IgD-negative memory B cell (primary cell): ENCODE data around the gene PCNX3. TPM values are rescaled to one million over a fixed set of nuclear protein-coding genes. Genes with fewer than 3 reads are reported as not detected.

Experiments
- H3K27ac Mint-ChIP-seq, 3 donors: one replicate each; pipeline ENCODE4 v1.8.0; 2020 to 2022; ENCODE audit warnings: mild to moderate bottlenecking in 3 of 3, mixed read lengths in 3 of 3, moderate library complexity in 1 of 3
- H3K27me3 Mint-ChIP-seq: one replicate; pipeline ENCODE4 v1.8.0; 2021; ENCODE audit warnings: mixed read lengths
- H3K36me3 Mint-ChIP-seq: one replicate; pipeline ENCODE4 v1.8.0; 2020; ENCODE audit warnings: mild to moderate bottlenecking, mixed read lengths
- H3K4me1 Mint-ChIP-seq, 3 donors: one replicate each; pipeline ENCODE4 v1.8.0; 2020 to 2022; ENCODE audit warnings: mixed read lengths in 3 of 3, mild to moderate bottlenecking in 1 of 3
- H3K4me3 Mint-ChIP-seq, 4 donors: one replicate each; pipeline ENCODE4 v1.8.0; 2020 to 2022; ENCODE audit warnings: mild to moderate bottlenecking in 4 of 4, mixed read lengths in 4 of 4, moderate library complexity in 3 of 4
- H3K9me3 Mint-ChIP-seq, 3 donors: one replicate each; pipeline ENCODE4 v1.8.0; 2020 to 2021; ENCODE audit warnings: mixed read lengths in 3 of 3, mild to moderate bottlenecking in 1 of 3
- polyA plus RNA-seq: library from polyadenylated mRNA; unstranded; fragments of 300-500 nt; fragmentation: Illumina TruSeq; gene quantifications from one replicate; pipeline ENCODE4 v1.2.3, GENCODE V29; 2021

PCNX3 gene
- polyA plus RNA-seq, 1 donor from 2014 or later = 6.8 TPM

DNA sequence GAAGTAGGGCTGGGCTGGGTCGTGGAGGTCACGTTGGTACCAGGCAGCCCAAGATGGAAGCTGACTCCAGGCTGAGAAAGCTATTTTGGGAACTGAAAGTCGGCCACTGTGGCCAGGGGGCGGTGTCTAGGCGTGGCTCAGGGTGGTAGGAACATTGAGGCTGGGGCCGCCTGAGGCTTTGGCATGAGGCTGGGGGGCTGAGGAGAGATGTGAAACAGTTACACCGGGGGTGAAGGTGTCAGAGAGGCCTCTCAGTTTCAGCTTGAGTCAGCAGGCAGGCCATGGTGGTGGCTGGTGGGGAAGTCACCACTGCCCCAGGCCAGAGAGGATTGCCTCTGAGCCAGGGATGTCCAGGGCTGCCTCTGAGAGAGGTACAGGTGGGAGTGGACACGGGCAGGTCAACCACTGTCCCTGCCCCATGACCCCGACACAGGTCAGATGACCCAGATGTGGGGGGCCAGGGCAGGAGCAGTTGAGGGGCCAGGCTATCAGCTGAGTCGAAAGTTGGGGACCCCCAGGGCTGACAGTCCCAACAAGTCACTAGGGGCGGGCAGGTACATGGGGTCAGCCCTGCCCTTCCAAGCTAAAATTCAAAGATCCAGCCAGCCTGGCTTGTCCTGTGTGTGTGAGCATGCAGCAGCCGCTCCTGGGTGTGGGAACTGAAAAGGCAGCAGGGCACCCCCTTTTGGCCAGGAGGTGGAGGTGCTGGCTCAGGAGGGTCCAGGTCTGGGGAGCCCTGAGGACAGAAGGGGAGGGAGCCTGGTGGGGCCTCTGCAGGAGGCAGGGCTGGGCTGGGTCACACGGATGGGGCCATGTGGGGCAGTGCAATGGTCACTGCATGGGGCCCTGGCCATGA, 27.1 kb upstream of the PCNX3 start:
- peak overlapping the region; percentile 59 to 94 (median 78) for H3K4me3 Mint-ChIP-seq
- H3K36me3 Mint-ChIP-seq = no peaks in the 10 kb centered on the region
- no peaks in the 10 kb centered on the region for H3K27me3 Mint-ChIP-seq
- H3K4me1 Mint-ChIP-seq = peaks cover 22 to 26% (median 23%) of the 10 kb centered on the region in 3 donors
- H3K27ac Mint-ChIP-seq = peak overlapping the region; percentile 91 to 97 (median 96)
- no peaks in the 10 kb centered on the region for H3K9me3 Mint-ChIP-seq

DNA sequence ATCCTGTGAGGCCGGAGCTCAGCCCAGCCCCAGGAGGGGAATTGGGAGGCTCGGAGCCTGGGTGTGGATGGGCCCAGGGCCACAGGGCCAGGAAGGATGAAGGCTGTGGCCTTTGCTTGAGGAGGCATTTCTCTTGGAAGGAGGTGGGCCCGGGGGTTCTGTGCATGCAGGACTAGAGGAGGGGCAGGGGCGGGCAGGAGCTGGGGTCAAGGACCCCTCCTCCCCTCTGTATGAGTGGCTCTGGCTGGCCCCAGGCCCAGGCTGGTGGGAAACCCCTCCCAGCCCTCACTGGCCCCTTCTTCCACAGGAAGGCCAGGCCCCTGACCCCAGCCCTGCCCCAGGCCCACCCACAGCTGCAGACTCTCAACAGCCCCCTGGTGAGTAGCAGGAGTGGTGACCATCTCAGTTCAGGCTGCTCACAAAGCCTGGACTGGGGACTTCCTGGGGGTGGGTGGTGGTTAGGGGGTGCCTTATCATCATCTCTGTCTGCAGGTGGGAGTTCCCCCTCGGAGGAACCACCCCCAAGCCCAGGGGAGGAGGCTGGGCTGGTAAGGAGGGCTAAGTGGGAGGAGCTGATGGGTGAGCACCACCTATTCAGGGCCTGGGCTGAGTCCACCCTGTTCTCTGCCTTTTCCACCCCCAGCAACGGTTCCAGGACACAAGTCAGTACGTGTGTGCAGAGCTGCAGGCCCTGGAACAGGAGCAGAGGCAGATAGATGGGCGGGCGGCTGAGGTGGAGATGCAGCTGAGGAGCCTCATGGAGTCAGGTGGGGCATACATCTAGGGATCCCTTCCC, 25.9 kb upstream of the PCNX3 start:
- no peaks in the 10 kb centered on the region for H3K36me3 Mint-ChIP-seq
- peaks cover 23 to 30% (median 23%) of the 10 kb centered on the region in 3 donors for H3K4me1 Mint-ChIP-seq
- H3K27me3 Mint-ChIP-seq = no peaks in the 10 kb centered on the region
- H3K27ac Mint-ChIP-seq = peak overlapping the region; percentile 91 to 97 (median 96)
- no peak overlapping the region for H3K4me3 Mint-ChIP-seq
- no peaks in the 10 kb centered on the region for H3K9me3 Mint-ChIP-seq

DNA sequence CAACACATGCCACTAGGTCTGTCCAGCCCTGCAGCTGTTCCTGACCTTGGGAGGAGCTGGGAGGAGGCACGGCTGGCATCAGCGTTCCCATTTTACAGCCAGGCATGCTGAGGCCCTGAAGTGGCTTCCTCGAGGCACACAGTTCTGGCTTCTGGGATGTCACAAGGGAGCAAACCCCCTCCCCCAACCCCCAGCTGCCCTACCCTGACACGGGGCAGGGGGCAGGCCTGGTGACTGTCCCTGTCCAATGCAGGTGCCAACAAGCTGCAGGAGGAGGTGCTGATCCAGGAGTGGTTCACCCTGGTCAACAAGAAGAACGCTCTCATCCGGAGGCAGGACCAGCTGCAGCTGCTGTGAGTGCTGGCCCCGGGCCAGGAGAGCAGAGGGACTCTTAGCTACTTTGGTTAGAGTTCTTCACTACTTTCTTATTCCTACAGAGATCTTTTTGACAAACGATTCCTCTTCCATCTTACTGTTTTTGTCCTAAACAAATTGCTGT, 25.3 kb upstream of the PCNX3 start:
- peaks cover 23 to 34% (median 26%) of the 10 kb centered on the region in 3 donors for H3K4me1 Mint-ChIP-seq

DNA sequence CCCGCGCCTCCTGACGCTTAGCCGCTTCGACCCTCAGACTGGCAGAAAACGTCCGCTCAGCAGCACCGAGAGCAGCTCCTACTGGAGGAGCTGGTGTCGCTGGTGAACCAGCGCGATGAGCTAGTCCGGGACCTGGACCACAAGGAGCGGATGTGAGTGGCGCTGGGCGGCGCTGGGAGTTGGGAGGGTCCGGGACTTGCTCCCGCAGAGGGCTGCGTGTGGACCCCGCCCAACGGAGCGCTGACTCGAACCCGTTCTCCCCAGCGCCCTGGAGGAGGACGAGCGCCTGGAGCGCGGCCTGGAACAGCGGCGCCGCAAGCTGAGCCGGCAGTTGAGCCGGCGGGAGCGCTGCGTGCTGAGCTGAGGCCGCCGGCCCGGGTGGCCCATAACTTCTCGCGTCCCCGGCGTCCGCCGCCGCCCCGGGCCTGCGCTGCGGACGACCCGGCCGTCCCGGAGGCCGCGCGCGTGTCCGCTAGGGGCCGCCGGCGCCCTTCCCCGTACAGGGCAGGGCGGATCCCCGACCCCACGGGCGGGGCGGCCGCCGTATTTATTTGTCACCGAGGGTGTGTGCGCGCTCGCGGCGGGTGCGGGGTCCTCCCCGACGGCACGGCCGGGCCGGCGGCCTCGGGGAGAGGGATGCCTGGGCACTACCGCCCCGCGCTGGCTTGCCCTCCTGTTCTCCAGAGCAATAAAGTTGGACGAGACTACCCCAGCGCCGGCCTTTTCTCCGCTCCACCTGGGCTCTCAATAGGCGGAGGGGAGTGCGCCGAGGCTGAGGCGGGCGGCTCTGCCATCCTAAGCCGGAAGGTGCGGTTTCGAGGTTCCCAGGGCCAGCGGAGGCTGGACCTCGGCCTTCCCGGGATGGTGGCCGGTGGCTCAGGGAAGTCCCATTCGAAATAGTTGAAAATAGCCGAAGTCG, 23.4 kb upstream of the PCNX3 start:
- H3K27ac Mint-ChIP-seq = no peak overlapping the region
- H3K4me3 Mint-ChIP-seq = no peak overlapping the region
- no peaks in the 10 kb centered on the region for H3K9me3 Mint-ChIP-seq
- H3K4me1 Mint-ChIP-seq = peaks cover 17 to 28% (median 26%) of the 10 kb centered on the region in 3 donors
- no peaks in the 10 kb centered on the region for H3K36me3 Mint-ChIP-seq
- no peaks in the 10 kb centered on the region for H3K27me3 Mint-ChIP-seq

More for the DNA sequence above, 25.3 kb upstream of the PCNX3 start:
- H3K4me3 Mint-ChIP-seq = no peak overlapping the region
- no peaks in the 10 kb centered on the region for H3K36me3 Mint-ChIP-seq
- H3K27me3 Mint-ChIP-seq = no peaks in the 10 kb centered on the region
- H3K9me3 Mint-ChIP-seq = no peaks in the 10 kb centered on the region
- peak overlapping the region in 2 of 3 donors; percentile 67 to 86 for H3K27ac Mint-ChIP-seq

DNA sequence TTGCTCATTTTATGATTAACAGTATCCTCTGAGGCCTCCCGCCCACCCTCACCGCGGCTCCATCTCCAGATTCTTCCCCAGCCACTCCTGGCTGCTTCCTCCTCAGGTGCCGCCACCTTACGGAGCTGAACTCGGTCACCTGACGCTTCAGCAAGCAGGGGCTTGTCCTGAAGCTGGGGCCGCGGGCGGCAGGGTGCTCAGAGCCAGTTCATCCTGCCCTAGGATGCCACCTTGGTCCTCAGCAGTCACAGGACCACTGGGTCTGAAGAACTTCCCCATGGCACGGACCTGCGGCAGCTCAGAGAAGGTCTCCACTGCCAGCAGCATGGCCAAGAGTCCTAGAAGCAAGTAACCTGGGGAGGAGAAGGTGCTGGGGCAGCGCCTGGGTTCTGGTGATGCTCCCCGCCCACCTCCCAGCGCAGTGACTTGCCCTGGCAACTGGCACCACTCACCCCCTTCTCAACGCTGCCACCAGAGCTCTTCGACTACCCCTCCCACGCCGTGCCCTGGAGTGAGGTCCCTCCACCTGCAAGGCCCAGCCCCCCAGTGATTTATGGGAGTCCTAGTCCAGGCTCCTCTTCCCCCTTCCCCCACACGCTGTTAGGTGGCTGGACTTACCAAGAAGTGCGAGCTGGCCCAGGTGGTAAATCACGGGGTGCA, 22.6 kb upstream of the PCNX3 start:
- H3K36me3 Mint-ChIP-seq = no peaks in the 10 kb centered on the region
- H3K4me3 Mint-ChIP-seq = no peak overlapping the region
- H3K9me3 Mint-ChIP-seq = no peaks in the 10 kb centered on the region
- H3K27me3 Mint-ChIP-seq = no peaks in the 10 kb centered on the region
- H3K27ac Mint-ChIP-seq = no peak overlapping the region
- H3K4me1 Mint-ChIP-seq = peaks cover 9 to 21% (median 20%) of the 10 kb centered on the region in 3 donors

DNA sequence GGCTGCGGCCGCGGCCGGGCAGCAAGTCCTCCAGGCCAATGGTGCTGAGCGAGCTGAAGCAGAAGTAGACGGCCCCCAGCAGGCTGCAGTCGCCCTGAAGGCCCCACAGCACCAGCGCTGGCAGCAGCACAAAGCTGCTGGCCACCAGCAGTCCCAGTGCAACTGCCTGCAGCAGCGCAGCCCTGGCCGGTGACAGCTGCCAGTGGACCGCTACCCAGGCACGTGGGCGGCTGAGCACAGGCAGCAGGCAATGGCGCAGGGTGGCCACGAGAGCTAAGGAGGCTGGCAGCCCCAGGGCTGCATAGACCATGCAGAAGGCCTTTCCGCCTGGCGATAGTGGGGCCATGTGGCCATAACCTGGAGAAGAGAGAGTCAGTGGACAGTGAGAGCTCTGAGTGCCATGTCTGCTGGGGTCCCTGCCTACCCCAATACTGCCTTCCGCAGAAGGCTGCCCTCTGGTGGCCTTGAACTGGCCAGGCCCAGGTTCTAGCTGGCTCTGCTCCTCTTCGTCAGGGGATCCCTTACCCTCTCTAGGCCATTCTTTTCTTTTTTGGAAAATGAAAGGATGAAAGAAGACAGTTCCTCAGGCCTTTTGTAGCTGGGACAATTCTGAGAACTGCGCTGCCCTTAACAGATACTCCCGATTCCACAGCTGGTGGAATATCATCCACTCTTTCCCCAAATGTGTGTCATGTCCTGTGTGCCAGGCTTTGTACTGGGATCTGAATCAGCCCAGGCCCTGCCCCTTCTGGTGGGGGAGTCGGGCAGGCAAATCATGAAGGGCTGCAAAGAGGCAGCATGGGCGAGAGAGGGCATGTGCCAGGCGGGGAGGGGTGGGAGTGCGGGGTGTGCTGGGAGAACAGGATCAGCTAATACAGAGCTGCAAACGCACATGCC, 21.8 kb upstream of the PCNX3 start:
- Mint-ChIP-seq H3K9me3 (no peaks in the 10 kb centered on the region), H3K27ac (no peak overlapping the region), H3K27me3 (no peaks in the 10 kb centered on the region), H3K4me1 (peaks cover 2 to 13% (median 12%) of the 10 kb centered on the region in 3 donors), H3K4me3 (no peak overlapping the region), H3K36me3 (no peaks in the 10 kb centered on the region)

DNA sequence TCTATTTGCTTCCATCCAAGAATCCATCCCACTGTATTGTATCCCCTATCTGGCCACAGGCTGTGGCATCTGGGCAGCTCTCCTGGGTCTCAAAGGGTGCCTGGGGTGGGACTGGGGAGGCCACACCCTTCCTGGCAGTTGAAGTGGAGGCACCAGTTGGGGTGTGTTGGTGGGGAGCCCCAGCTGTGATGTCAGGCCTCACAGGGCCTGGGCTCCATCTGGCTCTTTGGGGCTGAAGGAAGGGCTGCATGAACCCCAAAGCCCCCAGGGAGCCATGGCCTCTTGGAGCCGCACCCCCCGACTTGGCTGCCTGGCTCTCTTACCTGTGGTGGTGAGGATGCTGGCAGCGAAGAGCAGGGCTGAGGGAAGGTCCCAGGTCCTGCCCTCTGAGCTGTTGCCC, 20.4 kb upstream of the PCNX3 start:
- H3K36me3 Mint-ChIP-seq = no peaks in the 10 kb centered on the region
- H3K27me3 Mint-ChIP-seq = no peaks in the 10 kb centered on the region
- H3K27ac Mint-ChIP-seq = no peak overlapping the region
- no peaks in the 10 kb centered on the region for H3K9me3 Mint-ChIP-seq
- peaks cover 0 to 12% (median 5%) of the 10 kb centered on the region in 3 donors for H3K4me1 Mint-ChIP-seq
- H3K4me3 Mint-ChIP-seq = peak overlapping the region in 1 of 4 donors; percentile 65

DNA sequence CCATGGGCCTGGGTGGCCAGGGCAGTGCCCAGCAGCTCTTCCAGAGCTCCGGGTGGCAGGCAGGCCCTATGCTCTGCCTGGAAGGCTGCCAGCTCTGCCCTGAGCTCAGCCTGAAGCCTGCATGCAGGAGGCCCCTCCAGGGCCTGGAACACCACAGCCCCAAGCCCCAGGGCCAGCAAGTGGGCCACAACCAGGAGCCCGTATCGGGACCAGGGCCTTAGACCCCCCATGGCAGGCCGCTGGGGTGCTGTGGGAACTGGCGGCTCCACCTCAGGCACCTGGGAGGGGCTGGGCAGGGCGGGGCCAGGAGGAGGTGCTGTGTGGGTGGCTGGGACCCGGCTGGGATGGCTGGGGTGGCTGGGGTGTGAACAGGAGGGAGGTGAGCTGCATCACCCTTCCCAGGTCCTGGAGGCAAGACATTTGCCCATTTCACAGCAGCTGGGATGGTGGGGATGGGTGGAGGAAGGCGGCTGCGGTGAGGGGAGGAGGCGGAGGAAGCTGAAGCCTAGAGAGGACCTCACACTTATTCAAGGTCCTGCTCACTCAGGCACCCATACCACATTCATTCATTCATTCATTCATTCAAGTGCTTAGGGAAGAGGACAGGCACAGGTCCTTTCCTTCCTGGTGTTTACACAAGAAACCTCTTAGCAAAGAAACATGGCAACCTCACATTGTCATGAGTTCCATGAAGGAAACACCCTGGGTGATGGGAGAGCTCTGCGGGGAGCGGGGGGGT, 19.9 kb upstream of the PCNX3 start, which contains the start of gene KCNK7:
Gene KCNK7, minus strand, starts transcription at position 258 of the 739 bp plus-strand sequence. Its CDS starts 28 bp downstream, at position 230.
- H3K27me3 Mint-ChIP-seq = no peaks in the 10 kb centered on the region
- peak within 1 kb of the TSS in 2 of 4 donors; percentile 33 to 65 for H3K4me3 Mint-ChIP-seq

DNA sequence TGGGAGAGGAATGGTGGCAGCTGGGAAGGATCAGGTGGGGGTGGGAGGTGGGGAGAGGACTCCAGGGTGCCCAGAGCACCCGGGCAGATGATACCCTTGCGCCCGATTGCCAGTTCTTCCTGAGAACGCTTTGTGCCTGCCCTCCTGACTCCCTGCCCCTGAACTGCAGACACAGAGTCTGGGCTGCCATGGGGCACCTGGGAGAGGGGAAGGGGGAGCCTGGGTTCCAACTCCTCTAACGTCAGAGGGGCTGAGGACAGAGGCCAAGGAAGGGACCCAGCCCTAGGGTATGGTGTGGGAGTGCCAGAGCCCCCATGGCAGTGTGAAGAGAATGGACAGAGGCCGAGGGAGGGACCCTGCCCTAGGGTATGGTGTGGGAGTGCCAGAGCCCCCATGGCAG, 19.1 kb upstream of the PCNX3 start:
- Mint-ChIP-seq H3K4me1 (peaks cover 0 to 12% (median 5%) of the 10 kb centered on the region in 3 donors), H3K36me3 (no peaks in the 10 kb centered on the region), H3K27ac (no peak overlapping the region)

More for the DNA sequence above, 19.9 kb upstream of the PCNX3 start, which contains the start of gene KCNK7:
- Mint-ChIP-seq H3K27ac (no peak within 1 kb of the TSS), H3K4me1 (peaks cover 0 to 12% (median 5%) of the 10 kb centered on the region in 3 donors), H3K9me3 (no peaks in the 10 kb centered on the region), H3K36me3 (no peaks in the 10 kb centered on the region)

DNA sequence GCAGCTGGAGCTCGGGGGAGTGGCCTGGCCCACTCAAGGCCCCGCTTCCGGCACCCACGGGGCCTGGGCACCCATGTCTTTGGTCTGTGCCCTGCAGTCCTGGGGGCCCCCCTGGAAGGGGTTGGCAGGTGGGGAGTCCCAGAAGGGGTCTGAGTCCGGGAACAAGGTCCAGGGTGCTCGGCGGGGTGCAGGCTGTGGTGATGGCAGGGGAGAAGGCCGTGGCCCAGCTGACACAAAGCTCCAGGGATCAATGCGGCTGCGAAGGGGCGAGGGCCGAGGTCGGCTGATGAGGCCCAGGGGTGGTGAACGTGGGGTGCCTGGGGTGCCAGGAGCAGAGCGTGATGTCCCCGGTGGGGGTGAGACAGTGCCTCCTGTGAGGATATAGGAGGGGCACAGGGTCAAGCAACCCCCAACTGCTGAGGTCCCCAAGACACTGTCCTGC, 17.3 kb upstream of the PCNX3 start:
- Mint-ChIP-seq H3K9me3 (no peaks in the 10 kb centered on the region), H3K4me3 (no peak overlapping the region), H3K27ac (no peak overlapping the region), H3K36me3 (no peaks in the 10 kb centered on the region), H3K4me1 (peaks cover 5 to 16% (median 10%) of the 10 kb centered on the region in 3 donors), H3K27me3 (no peaks in the 10 kb centered on the region)

More for the DNA sequence above, 19.1 kb upstream of the PCNX3 start:
- H3K27me3 Mint-ChIP-seq = no peaks in the 10 kb centered on the region
- no peak overlapping the region for H3K4me3 Mint-ChIP-seq
- no peaks in the 10 kb centered on the region for H3K9me3 Mint-ChIP-seq

DNA sequence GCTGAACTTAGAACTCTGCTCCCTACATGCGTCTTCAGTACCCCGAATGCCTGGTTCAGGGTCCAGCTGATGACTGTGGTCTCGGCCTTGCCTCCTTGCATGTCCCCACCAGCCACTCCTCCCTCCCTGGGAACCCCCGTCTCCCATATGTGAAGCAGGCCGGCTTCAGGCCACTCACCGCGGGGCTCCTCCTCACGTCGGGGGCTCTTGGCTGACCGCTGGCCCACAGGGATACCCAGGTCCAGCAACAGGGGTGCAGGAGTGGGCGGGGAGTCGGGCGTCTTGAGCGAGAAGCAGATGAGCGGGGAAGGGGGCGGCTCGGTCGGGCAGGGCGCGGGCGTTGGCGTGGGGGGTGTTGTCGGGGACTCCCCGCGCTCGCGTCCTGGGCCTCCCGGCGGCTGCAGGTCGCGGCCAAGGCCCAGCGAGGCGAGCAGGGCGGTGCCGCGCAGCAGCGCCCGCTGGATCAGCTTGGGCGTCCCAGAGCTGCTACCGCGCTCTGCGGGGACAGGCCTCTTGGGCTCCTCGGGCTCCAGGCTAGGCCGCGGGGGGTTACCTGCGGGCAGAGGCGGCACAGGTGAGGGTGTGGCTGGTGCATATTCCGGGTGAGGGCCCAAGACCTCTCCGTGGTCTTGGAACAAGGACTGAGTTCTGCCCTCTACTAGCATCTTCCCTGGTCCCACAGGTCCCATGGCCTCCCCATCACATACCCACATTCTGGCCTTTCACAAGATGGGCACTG, 16.2 kb upstream of the PCNX3 start:
- Mint-ChIP-seq H3K4me1 (peaks cover 12 to 19% (median 12%) of the 10 kb centered on the region in 3 donors), H3K4me3 (no peak overlapping the region), H3K27ac (no peak overlapping the region), H3K27me3 (no peaks in the 10 kb centered on the region), H3K9me3 (no peaks in the 10 kb centered on the region), H3K36me3 (no peaks in the 10 kb centered on the region)

DNA sequence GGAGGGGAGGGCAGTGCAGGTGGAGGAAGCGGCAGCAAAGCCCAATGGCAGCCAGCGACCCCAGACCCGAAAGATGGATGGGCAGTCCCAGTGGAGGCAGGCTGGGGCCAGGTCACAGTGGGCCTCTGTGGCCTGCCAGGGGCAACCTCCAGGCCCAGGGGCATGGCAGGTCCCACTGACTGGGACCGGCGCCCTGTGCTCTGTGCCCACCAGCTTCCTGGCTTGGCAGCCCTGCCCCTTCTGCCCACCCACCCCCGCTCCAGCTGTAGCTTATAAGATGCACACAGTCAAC, 15.7 kb upstream of the PCNX3 start:
- no peaks in the 10 kb centered on the region for H3K27me3 Mint-ChIP-seq
- no peak overlapping the region for H3K27ac Mint-ChIP-seq
- H3K9me3 Mint-ChIP-seq = no peaks in the 10 kb centered on the region
- H3K36me3 Mint-ChIP-seq = no peaks in the 10 kb centered on the region
- H3K4me3 Mint-ChIP-seq = no peak overlapping the region
- H3K4me1 Mint-ChIP-seq = peaks cover 10 to 18% (median 12%) of the 10 kb centered on the region in 3 donors
